HG02798 (cell line): Measurements from ENCODE around the gene C1orf50.

Experiments used
- ATAC-seq: cut with Tn5 transposase; IDR thresholded peaks from one replicate; pipeline ENCODE4 v1.9.1; 2021; ENCODE audit warnings: mild to moderate bottlenecking; ENCODE audit not compliant: unreplicated experiment, poor library complexity

Gene C1orf50

GRCh38 chr1:42757892-42758275 lies 9.2 kb upstream of the C1orf50 start:
- ATAC-seq, result no peak

GRCh38 chr1:42758641-42759040 lies 8.4 kb upstream of the C1orf50 start:
- ATAC-seq, result no peak

- ATAC-seq, result no peak
These were observed 7.9 kb upstream of the C1orf50 start for GRCh38 chr1:42759114-42759513.

GRCh38 chr1:42761567-42761966 lies 5.5 kb upstream of the C1orf50 start:
- ATAC-seq, result no peak

- ATAC-seq, result no peak
These were observed 4.8 kb upstream of the C1orf50 start for GRCh38 chr1:42762269-42762668.

GRCh38 chr1:42765269-42765668 lies 1.8 kb upstream of the C1orf50 start:
- no peak for ATAC-seq

- peak; percentile 16 for ATAC-seq
These were observed 963 bp upstream of the C1orf50 start for GRCh38 chr1:42765832-42766740.

- ATAC-seq, result no peak
These were observed 506 bp downstream of the C1orf50 start for GRCh38 chr1:42767510-42768000.

- no peak for ATAC-seq
These were observed 1.1 kb downstream of the C1orf50 start for GRCh38 chr1:42768172-42768571.

GRCh38 chr1:42769811-42770210 lies 2.8 kb downstream of the C1orf50 start:
- ATAC-seq, result no peak

- ATAC-seq, result no peak
These were observed 6.4 kb downstream of the C1orf50 start for GRCh38 chr1:42773420-42773819.

GRCh38 chr1:42774928-42775526 lies 8.0 kb downstream of the C1orf50 start:
- no peak for ATAC-seq

GRCh38 chr1:42776502-42776901 lies 9.5 kb downstream of the C1orf50 start:
- ATAC-seq, result no peak

- no peak for ATAC-seq
These were observed 10.8 kb downstream of the C1orf50 start for GRCh38 chr1:42777852-42778251.

GRCh38 chr1:42779725-42780124 lies 12.7 kb downstream of the C1orf50 start:
- no peak for ATAC-seq

GRCh38 chr1:42780176-42780575 lies 13.1 kb downstream of the C1orf50 start:
- no peak for ATAC-seq

GRCh38 chr1:42783092-42783491 lies 16.0 kb downstream of the C1orf50 start:
- no peak for ATAC-seq

- no peak for ATAC-seq
These were observed 17.5 kb downstream of the C1orf50 start for GRCh38 chr1:42784547-42784945.

- ATAC-seq, result no peak
These were observed 18.1 kb downstream of the C1orf50 start, which contains the start of gene TMEM269 for GRCh38 chr1:42784946-42785693. Gene TMEM269, plus strand, starts transcription at chr1:42784991. Its CDS starts 4,903 bp downstream, at chr1:42789894.

GRCh38 chr1:42786097-42786496 lies 19.0 kb downstream of the C1orf50 start:
- no peak for ATAC-seq

GRCh38 chr1:42788021-42788420 lies 21.0 kb downstream of the C1orf50 start:
- ATAC-seq, result no peak
